ENCODE results near the gene MT2A. TPM values are rescaled to one million over a fixed set of nuclear protein-coding genes. Genes with fewer than 3 reads are reported as not detected.

The MT2A gene
- total and polyA plus RNA-seq, 2 of the 13 experiments (the other 11 are each of a cell fraction or from before 2014, with no cell fraction given), result 135 to 371 TPM

DNA sequence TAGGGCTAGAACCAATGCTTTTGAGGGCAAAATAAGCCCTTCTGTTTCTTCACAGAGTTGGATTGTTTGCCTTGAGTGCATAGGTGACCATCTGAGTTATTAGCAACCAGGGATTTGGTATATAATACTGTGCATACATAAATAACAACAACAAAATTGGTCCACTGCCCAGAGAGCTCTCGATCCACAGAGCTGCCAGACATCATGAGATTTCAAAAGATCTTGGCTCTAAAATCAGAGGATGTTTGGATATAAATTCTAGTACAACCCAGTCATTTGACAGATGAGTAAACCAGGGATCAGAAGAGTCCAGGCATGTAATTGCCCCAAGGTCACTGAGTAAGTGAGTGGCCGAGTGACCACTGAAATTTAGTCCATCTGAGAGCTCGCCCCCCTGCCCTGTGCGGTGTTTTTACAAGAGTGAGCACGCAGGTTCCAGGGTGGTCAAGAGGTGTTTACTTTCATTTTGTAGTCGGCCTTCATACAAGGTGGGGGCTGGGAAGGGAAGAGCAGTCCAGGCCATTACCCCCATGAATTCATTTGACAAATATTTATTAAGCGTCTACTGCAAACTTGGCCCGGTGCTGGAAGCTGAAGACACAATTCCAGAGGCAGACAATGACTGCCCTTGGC lies 1.8 kb upstream of the MT2A start (continued):
- TF ChIP-seq ARNTL (CRISPR knock-in tag; IDR thresholded peaks at IDR 0.05) (no peak; the same call in 1 of the 2 replicates), ZNF772 (CRISPR knock-in tag; IDR thresholded peaks at IDR 0.05) (no peak), ZNF761 (CRISPR knock-in tag; conservative IDR thresholded peaks at IDR 0.05) (no peak; the same call in 1 of the 2 replicates), ZSCAN31 (CRISPR knock-in tag; IDR thresholded peaks at IDR 0.05; ENCODE audit: low read depth) (no peak), IKZF4 (CRISPR knock-in tag; IDR thresholded peaks at IDR 0.05; ENCODE audit: borderline replicate concordance, low read depth, not compliant biosample characterization) (no peak), HOXA7 (CRISPR knock-in tag; IDR thresholded peaks at IDR 0.05) (no peak), JUN (CRISPR knock-in tag; IDR thresholded peaks at IDR 0.05) (no peak), ZNF550 (CRISPR knock-in tag; IDR thresholded peaks at IDR 0.05; ENCODE audit: borderline replicate concordance) (no peak), SYNCRIP (IDR thresholded peaks at IDR 0.05; ENCODE audit: insufficient read depth, low read depth, low read length) (no peak), ZFP36L2 (CRISPR knock-in tag; IDR thresholded peaks at IDR 0.05) (no peak), ZNF605 (CRISPR knock-in tag; IDR thresholded peaks at IDR 0.05) (peak; percentile 4; the same call in 1 of the 2 replicates), ZBTB38 (CRISPR knock-in tag; IDR thresholded peaks at IDR 0.05) (no peak), TEAD3 (CRISPR knock-in tag; optimal IDR thresholded peaks at IDR 0.05; ENCODE audit: borderline replicate concordance) (no peak), IKZF1 (IDR thresholded peaks at IDR 0.05) (no peak), NCOA5 (CRISPR knock-in tag; IDR thresholded peaks at IDR 0.05) (no peak), ZBTB3 (CRISPR knock-in tag; IDR thresholded peaks at IDR 0.05; ENCODE audit: borderline replicate concordance, low read depth) (peak; percentile 51; the same call in 1 of the 2 replicates), EP300 (IDR thresholded peaks at IDR 0.05; ENCODE audit: low read depth in 2 of 2, low read length in 2 of 2) (peak in 1 of 2 experiments; percentile 62; a peak in 3 of 4 replicates), EP300 (CRISPR knock-in tag; IDR thresholded peaks at IDR 0.05; ENCODE audit: borderline replicate concordance) (no peak), ZBTB7B (CRISPR knock-in tag; IDR thresholded peaks at IDR 0.05) (peak; percentile 80)
- TF ChIP-seq, protein P1, sequence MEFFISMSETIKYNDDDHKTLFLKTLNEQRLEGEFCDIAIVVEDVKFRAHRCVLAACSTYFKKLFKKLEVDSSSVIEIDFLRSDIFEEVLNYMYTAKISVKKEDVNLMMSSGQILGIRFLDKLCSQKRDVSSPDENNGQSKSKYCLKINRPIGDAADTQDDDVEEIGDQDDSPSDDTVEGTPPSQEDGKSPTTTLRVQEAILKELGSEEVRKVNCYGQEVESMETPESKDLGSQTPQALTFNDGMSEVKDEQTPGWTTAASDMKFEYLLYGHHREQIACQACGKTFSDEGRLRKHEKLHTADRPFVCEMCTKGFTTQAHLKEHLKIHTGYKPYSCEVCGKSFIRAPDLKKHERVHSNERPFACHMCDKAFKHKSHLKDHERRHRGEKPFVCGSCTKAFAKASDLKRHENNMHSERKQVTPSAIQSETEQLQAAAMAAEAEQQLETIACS (CRISPR knock-in tag; IDR thresholded peaks at IDR 0.05), result no peak
- TF ChIP-seq, protein P2, sequence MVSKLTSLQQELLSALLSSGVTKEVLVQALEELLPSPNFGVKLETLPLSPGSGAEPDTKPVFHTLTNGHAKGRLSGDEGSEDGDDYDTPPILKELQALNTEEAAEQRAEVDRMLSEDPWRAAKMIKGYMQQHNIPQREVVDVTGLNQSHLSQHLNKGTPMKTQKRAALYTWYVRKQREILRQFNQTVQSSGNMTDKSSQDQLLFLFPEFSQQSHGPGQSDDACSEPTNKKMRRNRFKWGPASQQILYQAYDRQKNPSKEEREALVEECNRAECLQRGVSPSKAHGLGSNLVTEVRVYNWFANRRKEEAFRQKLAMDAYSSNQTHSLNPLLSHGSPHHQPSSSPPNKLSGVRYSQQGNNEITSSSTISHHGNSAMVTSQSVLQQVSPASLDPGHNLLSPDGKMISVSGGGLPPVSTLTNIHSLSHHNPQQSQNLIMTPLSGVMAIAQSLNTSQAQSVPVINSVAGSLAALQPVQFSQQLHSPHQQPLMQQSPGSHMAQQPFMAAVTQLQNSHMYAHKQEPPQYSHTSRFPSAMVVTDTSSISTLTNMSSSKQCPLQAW (CRISPR knock-in tag; IDR thresholded peaks at IDR 0.05), result no peak; the same call in 1 of the 2 replicates
- TF ChIP-seq, protein P3, sequence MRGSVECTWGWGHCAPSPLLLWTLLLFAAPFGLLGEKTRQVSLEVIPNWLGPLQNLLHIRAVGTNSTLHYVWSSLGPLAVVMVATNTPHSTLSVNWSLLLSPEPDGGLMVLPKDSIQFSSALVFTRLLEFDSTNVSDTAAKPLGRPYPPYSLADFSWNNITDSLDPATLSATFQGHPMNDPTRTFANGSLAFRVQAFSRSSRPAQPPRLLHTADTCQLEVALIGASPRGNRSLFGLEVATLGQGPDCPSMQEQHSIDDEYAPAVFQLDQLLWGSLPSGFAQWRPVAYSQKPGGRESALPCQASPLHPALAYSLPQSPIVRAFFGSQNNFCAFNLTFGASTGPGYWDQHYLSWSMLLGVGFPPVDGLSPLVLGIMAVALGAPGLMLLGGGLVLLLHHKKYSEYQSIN (CRISPR knock-in tag; IDR thresholded peaks at IDR 0.05; ENCODE audit: borderline replicate concordance), result no peak
- TF ChIP-seq, protein P4, sequence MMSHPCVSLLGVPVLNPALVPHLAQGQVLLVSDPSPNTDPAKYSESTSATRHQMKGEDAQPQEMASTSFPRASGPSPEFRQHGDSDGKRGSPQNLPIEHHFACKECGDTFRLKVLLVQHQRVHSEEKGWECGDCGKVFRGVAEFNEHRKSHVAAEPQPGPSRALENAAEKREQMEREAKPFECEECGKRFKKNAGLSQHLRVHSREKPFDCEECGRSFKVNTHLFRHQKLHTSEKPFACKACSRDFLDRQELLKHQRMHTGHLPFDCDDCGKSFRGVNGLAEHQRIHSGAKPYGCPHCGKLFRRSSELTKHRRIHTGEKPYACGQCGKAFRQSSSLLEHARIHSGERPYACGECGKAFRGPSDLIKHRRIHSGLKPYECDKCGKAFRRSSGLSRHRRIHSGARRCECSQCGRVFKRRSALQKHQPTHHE (CRISPR knock-in tag; IDR thresholded peaks at IDR 0.05; ENCODE audit: borderline replicate concordance), result 0 out of 2 replicates have a peak, but pooled peaks have one; percentile 72
- TF ChIP-seq, protein P5, sequence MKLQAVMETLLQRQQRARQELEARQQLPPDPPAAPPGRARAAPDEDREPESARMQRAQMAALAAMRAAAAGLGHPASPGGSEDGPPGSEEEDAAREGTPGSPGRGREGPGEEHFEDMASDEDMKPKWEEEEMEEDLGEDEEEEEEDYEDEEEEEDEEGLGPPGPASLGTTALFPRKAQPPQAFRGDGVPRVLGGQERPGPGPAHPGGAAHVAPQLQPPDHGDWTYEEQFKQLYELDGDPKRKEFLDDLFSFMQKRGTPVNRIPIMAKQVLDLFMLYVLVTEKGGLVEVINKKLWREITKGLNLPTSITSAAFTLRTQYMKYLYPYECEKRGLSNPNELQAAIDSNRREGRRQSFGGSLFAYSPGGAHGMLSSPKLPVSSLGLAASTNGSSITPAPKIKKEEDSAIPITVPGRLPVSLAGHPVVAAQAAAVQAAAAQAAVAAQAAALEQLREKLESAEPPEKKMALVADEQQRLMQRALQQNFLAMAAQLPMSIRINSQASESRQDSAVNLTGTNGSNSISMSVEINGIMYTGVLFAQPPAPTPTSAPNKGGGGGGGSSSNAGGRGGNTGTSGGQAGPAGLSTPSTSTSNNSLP (IDR thresholded peaks at IDR 0.05; ENCODE audit: low read depth, low read length), result peak; percentile 86; the same call in 1 of the 2 replicates
